ENCODE results near the gene TARBP2. TPM values are rescaled to one million over a fixed set of nuclear protein-coding genes. Genes with fewer than 3 reads are reported as not detected.

Gene TARBP2
- total RNA-seq, 1 donor from 2014 or later, result 12.9 TPM

DNA sequence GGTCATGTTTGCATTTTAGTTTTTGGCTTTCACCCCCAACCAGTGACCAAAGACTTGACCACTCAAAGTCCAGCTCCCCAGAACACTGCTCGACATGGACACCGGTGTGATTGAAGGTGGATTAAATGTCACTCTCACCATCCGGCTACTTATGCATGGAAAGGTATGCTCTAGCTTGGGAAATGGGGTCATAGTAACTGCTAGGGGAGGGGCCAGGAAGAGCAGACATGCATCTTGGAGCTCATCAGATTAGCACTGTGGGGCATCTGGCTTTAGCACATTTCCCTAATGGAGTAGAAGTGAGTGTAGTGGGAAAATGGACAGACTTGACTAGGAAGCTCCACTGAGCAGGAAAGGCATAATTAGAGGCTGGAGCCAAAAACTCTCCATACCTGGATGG is 46.4 kb upstream of the TARBP2 start:
- peak overlapping the region; percentile 77 for H3K4me3 ChIP-seq
- H3K27me3 ChIP-seq (ENCODE audit: low read depth), result no peaks in the 10 kb centered on the region
- H3K27ac ChIP-seq (replicated peaks), result peak overlapping the region; percentile 18
- intact Hi-C loops (cut with micrococcal nuclease), result no loop called here
- DNase-seq, result no peak
- TF ChIP-seq, protein P1, sequence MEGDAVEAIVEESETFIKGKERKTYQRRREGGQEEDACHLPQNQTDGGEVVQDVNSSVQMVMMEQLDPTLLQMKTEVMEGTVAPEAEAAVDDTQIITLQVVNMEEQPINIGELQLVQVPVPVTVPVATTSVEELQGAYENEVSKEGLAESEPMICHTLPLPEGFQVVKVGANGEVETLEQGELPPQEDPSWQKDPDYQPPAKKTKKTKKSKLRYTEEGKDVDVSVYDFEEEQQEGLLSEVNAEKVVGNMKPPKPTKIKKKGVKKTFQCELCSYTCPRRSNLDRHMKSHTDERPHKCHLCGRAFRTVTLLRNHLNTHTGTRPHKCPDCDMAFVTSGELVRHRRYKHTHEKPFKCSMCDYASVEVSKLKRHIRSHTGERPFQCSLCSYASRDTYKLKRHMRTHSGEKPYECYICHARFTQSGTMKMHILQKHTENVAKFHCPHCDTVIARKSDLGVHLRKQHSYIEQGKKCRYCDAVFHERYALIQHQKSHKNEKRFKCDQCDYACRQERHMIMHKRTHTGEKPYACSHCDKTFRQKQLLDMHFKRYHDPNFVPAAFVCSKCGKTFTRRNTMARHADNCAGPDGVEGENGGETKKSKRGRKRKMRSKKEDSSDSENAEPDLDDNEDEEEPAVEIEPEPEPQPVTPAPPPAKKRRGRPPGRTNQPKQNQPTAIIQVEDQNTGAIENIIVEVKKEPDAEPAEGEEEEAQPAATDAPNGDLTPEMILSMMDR (IDR thresholded peaks at IDR 0.05; ENCODE audit: borderline replicate concordance), result no peak
- peaks cover 55% of the 10 kb centered on the region for H3K36me3 ChIP-seq
- H3K9me3 ChIP-seq (replicated peaks), result no peaks in the 10 kb centered on the region
- H3K4me1 ChIP-seq, result peaks cover 71% of the 10 kb centered on the region

DNA sequence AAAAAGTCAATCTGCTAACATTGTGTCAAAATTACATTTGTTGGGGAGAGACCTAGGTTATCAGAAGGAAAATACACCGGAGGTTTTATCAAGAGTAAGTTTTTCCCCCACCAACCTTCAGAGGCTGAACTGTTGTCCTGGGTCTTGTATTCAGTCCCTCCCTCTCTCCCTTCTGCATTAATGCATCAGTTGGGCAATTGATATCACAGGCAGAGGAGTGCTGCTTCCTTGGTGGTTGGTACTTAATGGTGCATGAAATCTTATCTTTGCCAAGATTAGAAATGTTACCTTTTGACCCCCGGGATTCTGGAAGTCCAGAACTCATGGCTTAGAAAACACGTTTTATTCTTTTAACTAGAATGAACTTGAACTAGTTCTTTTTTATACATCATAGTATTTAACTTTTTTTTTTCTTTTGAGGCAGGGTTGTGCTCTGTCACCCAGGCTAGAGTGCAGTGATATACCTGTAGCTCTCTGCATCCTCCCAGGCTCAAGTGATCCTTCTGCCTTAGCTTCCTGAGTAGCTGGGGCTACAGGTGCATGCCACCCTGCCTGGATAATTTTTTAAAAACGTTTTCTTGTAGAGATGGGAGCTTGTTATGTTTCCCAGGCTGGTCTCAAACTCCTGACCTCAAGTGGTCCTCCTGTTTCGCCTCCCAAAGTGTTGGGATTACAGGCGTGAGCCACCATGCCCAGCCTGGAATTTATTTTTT is 44.3 kb upstream of the TARBP2 start:
- H3K27ac ChIP-seq (replicated peaks), result peak overlapping the region; percentile 10
- no peaks in the 10 kb centered on the region for H3K27me3 ChIP-seq (ENCODE audit: low read depth)
- intact Hi-C loops (cut with micrococcal nuclease), result no loop called here
- H3K4me3 ChIP-seq, result no peak overlapping the region
- H3K36me3 ChIP-seq, result peaks cover 77% of the 10 kb centered on the region
- H3K9me3 ChIP-seq (replicated peaks), result no peaks in the 10 kb centered on the region
- H3K4me1 ChIP-seq, result peaks cover 85% of the 10 kb centered on the region
- TF ChIP-seq, protein P1 (IDR thresholded peaks at IDR 0.05; ENCODE audit: borderline replicate concordance), result no peak
- DNase-seq, result no peak

DNA sequence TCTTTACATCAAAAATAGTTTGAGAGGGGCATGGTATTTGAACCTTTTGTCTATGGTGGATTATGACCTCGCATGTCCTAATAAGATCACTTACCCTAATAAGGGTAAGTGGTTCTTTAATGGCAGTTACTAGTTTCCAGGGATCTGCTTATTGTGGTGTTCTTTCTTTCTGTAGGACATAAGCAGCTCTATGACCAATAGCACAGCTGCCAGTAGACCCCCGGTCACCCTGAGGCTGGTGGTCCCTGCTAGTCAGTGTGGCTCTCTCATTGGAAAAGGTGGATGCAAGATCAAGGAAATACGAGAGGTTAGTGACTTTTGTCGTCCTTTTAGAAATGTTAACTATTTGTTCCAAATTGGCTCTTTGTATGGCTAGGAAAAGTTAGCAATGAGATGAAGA is 42.0 kb upstream of the TARBP2 start:
- Histone ChIP-seq H3K4me3 (no peak overlapping the region), H3K4me1 (peaks cover 89% of the 10 kb centered on the region), H3K9me3 (replicated peaks) (no peaks in the 10 kb centered on the region), H3K36me3 (peaks cover 99% of the 10 kb centered on the region), H3K27me3 (ENCODE audit: low read depth) (no peaks in the 10 kb centered on the region), H3K27ac (replicated peaks) (peak overlapping the region; percentile 10)
- intact Hi-C loops (cut with micrococcal nuclease), result no loop called here
- TF ChIP-seq, protein P1 (IDR thresholded peaks at IDR 0.05; ENCODE audit: borderline replicate concordance), result no peak
- DNase-seq, result no peak

DNA sequence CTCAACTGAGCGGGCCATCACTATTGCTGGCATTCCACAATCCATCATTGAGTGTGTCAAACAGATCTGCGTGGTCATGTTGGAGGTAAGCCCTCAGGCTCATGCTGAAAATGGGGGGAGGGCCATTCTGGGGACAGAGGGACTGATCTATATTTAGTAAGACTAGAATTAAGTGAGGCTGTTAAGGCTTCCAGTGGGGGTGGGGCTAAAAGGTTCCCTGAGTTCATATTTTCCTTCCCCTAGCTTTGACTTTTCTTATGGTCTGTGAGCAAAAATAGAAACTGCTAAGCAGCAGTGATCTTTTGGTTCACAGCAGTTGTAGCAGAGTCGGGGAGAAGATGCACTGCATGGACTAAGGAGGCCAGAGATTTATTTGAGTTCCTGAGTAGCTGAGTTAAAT is 40.0 kb upstream of the TARBP2 start:
- H3K4me3 ChIP-seq, result peak overlapping the region; percentile 34
- peaks cover 100% of the 10 kb centered on the region for H3K36me3 ChIP-seq
- no peaks in the 10 kb centered on the region for H3K9me3 ChIP-seq (replicated peaks)
- H3K27me3 ChIP-seq (ENCODE audit: low read depth), result no peaks in the 10 kb centered on the region
- intact Hi-C loops (cut with micrococcal nuclease), result no loop called here
- TF ChIP-seq, protein P1 (IDR thresholded peaks at IDR 0.05; ENCODE audit: borderline replicate concordance), result no peak
- peak overlapping the region; percentile 69 for H3K27ac ChIP-seq (replicated peaks)
- peak; percentile 43 for DNase-seq
- peaks cover 89% of the 10 kb centered on the region for H3K4me1 ChIP-seq

DNA sequence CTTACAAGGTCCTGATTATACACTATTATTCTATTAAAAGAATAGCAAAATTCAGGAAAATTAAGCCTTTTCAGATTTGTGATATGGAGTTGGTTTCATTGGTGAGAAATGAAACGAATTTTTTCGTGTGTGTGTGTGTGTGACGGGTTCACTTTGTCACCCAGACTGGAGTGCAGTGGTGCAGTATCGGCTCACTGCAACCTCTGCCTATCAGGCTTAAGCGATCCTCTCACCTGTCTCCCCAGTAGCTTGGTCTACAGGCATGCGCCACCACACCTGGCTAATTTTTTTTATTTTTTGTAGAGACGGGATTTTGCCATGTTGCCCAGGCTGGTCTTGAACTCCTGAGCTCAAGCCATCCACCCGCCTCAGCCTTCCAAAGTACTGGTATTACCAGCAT is 39.5 kb upstream of the TARBP2 start:
- no peak for DNase-seq
- TF ChIP-seq, protein P1 (IDR thresholded peaks at IDR 0.05; ENCODE audit: borderline replicate concordance), result no peak
- Histone ChIP-seq H3K27me3 (ENCODE audit: low read depth) (no peaks in the 10 kb centered on the region), H3K4me3 (peak overlapping the region; percentile 34), H3K9me3 (replicated peaks) (no peaks in the 10 kb centered on the region), H3K36me3 (peaks cover 100% of the 10 kb centered on the region), H3K27ac (replicated peaks) (peak overlapping the region; percentile 69), H3K4me1 (peaks cover 89% of the 10 kb centered on the region)
- intact Hi-C loops (cut with micrococcal nuclease), result no loop called here

Measured in left ventricle myocardium inferior (tissue), 1 donor.